Hematopoietic multipotent progenitor cell treated with erythropoietin and hydrocortisone succinate and interleukin-3 and kit ligand, for 17 days (in vitro differentiated cells): ENCODE results near the gene RHOT1.
"Not testable (repeated sequence)": the region's sequence is repeated elsewhere in the genome, so short reads cannot be mapped to it uniquely, and the experiment has no call there.

Source experiments
- DNase-seq: peaks from one replicate; pipeline ENCODE4 v3.0.0-alpha.2; 2015; ENCODE audit warnings: low spot score

RHOT1 gene

DNA sequence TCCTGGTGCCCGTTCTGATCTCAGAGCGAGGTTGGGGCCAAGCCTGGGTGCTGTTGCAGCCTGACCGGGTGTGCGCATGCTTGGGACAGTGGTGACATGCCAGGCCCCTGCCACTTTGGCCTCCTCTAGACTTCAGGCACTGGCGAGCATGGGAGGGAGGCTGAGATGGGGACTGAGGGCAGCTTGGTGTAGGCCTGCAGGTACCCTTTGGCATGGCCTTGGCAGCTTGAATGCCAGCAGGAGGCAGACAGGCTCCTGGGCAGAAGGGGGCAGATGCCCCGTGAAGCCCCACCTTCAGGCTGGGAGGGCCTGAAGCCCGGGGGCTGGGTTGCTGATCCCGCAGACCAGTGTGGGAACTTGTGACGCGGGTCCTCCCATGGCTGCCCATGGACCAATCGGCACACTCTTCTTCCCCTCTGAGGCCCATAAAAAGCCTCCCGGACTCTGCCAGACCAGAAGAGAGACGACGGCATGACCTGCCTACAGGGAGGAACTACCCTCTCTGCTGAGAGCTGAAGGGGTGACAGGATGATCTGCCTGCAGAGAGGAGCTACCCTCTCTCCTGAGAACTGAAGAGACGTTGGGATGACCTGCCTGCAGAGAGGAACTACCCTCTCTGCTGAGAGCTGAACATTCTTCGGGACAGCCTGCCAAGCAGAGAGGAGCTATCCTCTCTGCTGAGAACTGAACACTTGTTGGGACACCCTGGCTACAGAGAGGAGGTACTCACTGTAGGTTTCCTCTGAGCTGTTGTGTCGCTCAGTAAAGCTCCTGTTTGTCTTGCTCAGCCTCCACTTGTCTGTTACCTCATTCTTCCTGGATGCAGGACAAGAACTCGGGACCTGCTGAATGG lies 17.5 kb downstream of the RHOT1 start:
- no peak for DNase-seq

DNA sequence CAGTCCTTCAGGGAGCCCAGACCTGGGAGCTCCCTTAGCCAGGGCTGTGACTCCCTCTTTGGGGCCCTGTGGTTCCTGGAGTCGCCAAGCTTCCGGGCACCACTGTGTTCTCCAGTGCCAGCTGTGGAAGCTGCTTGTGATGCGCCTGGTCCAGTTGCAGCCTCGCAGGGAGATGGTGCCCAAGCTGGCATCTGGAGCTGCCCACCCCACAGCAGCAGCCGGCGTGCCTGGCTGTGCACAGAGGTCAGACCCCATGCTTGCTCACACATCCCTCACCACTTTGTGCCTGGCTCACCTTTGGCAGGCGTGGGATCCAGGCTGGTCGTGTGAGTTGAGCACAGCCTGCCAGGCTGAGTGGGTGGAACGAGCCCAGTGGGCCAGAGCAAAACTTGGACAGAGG lies 18.2 kb downstream of the RHOT1 start:
- DNase-seq = no peak

DNA sequence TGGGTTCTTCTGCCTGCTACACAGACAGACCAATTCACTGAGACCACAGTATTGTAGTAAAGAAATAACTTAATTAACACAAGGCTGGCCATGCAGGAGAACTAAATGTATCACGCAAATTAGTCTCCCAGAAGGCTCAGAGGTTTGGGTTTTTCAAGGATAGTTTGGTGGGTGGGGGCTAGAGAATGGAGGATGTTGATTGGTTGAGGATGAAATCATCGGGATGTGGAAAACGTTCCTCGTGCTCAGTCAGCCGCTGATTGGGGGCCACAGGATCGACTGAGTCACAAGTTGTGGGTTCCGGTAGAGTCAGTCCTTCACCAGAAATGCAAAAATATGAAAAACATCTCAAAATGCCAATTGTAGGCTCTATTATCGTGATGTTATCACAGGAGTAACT lies 18.7 kb downstream of the RHOT1 start:
- no peak for DNase-seq

DNA sequence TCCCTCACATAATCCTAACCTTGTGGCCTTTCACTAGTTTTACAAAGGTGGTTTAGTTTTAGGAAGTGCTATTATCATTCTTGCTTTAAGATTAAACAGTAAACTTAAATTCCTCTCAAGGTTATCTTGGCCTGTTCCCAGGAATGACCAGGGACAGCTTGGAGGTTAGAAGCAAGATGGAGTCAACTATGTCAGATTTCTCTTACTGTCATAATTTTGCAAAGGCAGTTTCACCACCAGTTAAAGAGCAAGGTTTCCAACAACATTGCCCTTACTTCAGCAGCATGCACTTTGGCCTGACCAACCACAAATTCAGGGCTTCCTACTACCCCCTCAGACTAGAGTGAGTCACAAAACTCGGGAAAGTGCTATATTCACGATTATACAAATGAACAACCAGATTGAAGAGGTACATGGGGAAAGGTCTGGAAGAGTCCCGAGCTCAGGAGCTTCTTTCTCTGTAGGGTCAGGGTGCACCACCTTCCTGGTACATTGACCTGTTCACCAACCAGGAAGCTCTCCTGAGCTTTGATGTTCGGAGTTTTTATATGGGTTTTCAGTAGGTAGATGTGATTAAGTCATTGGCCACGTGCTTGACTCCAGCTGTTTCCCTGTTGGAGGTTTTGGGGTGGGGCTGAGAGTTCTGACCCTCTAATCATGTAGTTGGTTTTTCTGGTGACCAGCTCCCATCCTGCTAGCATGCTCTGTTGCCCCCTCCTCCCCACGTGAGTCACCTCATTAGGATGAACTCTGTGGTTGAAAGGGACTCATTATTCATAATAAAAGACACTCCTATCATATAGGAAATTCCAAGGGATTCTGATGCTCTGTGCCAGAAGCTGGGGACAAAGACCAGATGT lies 19.4 kb downstream of the RHOT1 start:
- no peak for DNase-seq

DNA sequence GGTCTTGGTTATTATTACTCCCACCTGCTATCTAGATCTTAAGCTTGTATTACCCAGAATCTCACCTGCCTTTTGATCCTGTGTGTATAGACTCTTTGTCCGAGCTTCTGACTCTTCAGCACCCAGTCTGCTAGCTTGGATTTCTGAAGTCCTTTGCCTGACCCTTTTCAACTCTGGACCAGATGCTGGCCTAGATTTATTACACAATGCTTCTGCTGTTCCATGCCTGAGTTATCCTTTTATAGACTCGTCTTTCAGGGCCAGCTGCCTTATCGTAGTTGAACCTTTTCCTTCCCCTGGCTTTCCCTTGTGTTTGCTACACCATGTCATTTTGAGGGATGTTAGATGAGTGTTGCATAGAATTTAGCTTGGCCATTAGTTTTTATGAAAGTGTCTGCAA lies 32.6 kb downstream of the RHOT1 start:
- DNase-seq = no peak

DNA sequence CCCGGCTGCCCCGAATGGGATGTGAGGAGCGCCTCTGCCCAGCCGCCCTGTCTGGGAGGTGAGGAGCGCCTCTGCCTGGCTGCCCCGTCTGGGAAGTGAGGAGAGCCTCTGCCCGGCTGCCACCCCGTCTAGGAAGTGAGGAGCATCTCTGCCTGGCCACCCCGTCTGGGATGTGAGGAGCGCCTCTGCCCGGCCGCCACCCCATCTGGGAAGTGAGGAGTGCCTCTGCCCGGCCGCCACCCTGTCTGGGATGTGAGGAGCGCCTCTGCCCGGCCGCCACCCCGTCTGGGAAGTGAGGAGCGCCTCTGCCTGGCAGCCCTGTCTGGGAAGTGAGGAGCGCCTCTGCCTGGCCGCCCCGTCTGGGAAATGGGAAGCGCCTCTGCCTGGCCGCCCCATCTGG lies 36.4 kb downstream of the RHOT1 start:
- DNase-seq = not testable (repeated sequence)

DNA sequence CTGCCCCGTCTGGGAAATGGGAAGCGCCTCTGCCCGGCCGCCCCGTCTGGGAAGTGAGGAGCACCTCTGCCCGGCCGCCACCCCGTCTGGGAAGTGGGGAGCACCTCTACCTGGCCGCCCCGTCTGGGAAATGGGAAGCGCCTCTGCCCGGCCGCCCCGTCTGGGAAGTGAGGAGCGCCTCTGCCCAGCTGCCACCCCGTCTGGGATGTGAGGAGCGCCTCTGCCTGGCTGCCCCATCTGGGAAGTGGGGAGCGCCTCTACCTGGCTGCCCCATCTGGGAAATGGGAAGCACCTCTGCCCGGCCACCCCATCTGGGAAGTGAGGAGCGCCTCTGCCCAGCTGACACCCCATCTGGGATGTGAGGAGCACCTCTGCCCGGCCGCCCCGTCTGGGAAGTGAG lies 36.8 kb downstream of the RHOT1 start:
- DNase-seq = not testable (repeated sequence)

DNA sequence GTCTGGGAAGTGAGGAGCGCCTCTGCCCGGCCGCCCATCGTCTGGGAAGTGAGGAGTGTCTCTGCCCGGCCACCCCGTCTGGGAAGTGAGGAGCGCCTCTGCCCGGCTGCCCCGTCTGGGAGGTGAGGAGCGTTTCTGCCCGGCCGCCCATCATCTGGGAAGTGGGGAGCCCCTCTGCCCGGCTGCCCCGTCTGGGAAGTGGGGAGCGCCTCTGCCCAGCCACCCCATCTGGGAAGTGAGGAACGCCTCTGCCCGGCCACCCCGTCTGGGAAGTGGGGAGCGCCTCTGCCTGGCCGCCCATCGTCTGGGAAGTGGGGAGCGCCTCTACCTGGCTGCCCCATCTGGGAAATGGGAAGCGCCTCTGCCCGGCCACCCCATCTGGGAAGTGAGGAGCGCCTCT lies 37.2 kb downstream of the RHOT1 start:
- DNase-seq = not testable (repeated sequence)

DNA sequence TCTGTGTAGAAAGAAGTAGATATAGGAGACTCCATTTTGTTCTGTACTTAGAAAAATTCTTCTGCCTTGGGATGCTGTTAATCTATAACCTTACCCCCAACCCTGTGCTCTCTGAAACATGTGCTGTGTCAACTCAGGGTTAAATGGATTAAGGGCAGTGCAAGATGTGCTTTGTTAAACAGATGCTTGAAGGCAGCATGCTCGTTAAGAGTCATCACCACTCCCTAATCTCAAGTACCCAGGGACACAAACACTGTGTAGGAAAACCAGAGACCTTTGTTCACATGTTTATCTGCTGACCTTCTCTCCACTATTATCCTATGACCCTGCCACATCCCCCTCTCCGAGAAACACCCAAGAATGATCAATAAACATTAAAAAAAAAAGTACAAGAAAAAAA lies 38.0 kb downstream of the RHOT1 start:
- DNase-seq = not testable (repeated sequence)

DNA sequence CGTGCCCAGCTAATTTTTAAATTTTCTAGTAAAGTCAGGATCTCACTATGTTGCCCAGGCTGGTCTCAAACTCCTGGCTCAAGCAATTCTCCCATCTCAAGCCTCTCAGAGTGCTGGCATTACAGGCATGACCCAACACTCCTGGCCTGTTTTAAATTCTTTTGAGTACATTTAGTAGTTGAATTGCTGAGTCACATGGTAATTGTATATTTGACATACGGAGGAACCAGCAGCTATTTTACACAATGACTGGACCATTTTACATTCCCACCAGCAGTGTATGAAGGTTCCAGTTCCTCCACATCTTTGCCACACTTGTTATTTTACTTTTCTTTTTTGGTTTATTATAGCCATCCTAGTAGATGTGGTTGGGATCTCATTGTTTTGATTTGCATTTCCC lies 43.6 kb downstream of the RHOT1 start:
- DNase-seq = no peak

DNA sequence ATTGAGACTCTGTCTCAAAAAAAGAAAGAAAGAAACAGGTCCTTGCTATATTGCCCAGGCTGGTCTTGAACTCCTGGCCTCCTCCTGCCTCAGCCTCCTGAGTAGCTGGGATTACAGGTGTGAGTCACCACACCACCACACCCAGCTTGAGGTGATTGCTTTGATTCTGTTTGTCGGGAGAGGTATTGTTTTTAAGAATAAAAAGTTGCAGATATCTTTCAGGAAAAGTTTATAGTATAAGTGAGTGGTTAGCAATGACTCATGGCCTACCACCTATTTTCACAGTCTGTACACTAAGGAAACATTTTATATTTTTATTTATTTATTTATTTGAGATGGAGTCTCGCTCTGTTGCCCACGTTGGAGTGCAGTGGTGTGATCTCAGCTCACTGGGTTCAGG lies 45.0 kb downstream of the RHOT1 start:
- DNase-seq = no peak

DNA sequence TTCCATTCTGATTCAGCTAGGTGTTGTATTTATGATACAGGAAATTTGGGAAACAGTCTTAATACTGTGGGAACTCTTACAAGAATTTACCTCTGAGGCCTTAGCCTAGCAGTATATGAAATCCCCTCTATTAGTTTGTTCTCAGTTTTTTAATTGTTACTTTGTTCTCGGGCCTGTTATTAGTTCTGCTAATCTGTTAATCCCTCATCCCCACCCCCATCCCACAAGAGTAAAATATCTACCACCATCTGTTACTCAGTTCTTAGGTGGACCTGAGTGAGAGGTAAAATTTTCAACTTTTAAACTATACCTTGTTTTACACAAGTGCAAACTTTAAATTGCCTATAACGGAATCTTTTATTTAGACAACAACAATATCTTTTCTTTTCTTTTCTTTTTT lies 47.0 kb downstream of the RHOT1 start:
- DNase-seq = no peak

DNA sequence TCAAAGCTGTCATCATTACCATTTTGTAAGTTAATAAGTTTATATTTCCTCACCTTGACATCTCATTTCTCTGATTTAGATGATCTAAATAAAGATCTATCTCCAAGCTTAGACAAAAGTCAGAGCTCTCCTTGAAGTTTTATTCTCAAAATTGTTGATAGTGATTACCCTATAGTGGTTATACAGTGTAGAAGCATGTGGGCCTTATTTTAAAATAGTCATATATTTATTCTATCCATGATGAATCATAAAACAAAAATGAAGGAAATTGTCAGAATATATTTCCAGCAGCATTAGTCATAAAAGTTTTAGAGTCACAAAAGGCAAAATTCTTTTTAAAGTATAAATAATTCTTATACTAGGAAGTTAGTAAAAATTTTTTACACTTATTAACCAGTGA lies 49.0 kb downstream of the RHOT1 start:
- DNase-seq = no peak

DNA sequence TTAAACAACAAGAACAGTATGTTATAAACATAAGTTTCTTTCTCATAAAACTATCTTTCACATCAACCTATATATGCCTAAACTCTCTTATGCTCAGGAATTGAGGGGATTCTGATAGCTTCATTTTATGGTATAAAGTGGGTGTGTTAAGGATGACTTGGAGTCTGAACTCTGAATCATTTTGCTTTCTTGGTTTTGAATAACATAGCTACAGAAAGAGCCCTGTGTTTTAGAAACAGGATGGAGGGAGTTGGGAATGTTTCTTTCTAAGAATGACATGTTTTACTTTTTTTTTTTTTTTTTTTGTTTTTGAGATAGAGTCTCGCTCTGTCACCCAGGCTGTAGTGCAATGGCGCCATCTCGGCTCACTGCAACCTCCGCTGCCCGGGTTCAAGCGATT lies 50.1 kb downstream of the RHOT1 start:
- no peak for DNase-seq

DNA sequence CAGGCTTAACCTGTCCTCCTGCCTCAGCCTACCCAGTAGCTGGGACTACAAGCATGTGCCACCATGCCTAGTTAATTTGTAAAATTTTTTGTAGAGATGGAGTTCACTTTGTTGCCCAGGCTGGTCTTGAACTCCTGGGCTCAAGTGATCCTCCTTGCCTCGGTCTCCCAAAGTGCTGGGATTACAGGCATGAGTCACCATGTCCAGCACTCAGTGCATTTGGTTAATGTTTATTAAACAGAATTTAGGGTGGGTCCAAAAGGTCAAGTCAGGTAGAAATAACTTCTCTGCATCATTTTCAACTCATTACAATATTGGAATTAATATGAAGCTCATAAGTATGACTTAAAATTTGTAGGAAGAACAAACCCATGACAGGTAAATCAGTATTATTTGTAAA lies 55.7 kb downstream of the RHOT1 start:
- no peak for DNase-seq

DNA sequence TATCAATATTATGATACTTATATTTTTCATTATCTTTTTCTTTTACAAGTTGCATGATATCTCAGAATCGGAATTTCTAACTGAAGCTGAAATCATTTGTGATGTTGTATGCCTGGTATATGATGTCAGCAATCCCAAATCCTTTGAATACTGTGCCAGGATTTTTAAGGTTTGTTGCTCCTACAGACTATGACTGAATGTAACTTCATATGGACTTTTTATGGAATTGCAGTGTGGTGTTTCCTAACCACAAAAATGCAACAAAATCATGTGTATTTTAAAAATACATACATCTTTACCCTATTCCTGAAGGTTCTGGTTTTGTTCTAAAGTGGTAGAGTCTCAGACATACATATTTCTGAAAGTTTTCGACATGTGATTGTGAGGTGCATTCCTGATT lies 64.6 kb downstream of the RHOT1 start:
- DNase-seq = no peak

DNA sequence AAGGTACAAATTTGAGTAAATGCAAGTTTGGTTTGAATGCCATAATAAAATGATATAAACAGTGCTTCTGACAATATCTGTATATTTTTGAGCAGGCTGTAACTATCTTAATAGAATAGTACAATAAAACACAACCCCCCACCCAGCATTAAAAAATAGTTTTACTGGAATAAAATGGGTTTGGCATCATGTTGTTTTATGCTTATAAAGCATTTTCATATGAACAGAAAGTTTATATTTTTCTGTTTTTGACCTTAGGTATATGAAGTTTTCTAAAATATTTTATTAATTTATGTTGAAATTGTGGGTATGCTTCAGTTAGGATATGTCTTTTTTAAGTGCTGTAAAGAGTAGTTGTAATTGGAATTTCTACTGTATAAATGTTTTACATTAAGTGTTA lies 66.1 kb downstream of the RHOT1 start:
- no peak for DNase-seq

DNA sequence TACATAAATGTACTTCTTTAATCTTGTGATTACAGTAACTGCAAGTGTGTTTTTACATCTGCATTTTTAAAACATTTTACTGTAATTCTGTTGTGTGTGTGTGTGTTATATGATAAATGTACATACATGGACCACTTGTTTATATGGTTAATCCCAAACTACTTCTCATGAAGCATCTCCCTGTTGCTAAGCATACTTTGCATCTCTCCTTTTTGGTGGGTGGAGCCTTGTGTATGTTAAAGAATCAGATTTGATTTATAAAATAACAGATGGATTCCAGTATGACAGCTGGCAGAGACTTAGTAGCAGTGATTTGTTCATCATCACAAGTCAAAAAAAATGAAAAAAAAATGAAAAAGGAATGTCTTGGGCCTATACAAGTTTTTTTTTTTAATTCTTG lies 67.3 kb downstream of the RHOT1 start:
- DNase-seq = no peak

DNA sequence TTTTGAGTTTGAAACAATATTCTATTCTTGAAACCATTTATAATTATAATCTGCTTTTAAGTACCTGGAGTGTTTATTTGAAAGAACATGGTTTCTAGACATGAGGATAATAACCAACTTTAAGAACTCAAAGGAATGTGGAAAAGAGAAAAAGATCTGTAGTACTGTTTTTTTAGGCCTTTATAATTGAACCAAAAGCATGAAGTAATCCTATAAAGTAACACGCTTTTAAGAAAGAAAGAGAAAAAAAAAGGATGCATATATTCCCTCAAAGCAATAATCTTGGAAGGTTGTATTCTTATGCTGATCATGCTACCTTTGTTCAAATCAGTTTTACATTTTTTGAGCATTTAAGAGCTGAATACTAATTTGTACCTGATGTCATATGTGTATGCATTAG lies 69.4 kb downstream of the RHOT1 start:
- no peak for DNase-seq

DNA sequence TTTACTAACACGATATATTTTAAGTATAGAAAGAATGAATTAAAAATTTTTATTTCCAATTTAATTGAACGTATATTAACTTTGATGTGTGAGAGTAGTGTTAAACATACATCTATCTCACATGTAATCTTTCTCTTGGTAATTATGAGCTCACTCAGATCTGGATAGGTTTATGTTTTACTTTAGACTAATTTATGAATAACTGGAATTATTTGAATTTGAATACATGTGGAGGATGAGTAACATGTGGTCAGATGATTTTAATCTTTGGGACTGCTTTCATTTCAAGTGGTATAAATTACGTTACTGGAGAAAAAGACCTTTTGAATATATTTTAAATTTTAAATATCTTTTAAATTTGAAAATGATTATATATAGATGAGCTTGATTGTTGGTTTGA lies 73.4 kb downstream of the RHOT1 start:
- DNase-seq = no peak

DNA sequence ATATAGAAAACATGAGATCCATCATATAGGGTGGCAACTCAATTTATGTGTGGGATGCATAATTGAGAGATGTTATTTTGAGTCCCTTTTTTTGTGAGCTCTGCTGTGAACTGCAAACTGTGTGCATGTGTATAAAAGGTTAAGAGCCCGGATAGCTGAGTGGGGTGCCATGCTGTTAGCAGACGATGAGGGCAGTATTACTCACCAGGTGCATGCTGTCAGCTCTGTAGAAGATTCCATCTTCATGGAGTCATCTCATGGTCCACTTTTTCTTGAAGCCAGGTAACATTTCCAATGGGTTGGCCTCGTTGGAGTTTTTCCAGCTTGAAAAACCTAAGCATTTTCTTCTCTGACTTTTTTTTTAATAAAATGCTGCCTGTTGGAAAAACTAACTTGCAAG lies 80.3 kb downstream of the RHOT1 start:
- DNase-seq = no peak

DNA sequence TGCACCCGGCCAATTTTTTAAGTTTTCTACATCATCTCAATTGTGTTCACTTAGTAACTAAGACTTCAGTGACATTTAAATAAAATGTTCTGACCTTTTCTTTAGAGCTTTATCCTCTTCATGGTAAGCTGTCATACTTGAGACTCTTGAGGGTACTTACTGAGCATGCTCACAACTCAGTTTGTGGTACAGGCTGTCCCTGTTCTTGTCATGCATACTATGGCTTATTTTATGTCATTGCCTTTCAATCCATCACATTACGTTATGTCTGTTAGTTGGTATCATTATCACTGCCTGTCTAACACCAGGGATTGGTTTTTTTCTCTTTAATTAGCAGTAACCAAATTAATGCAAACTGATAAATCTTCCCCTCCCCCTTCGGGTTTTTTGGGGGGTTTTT lies 81.4 kb downstream of the RHOT1 start:
- DNase-seq = no peak

DNA sequence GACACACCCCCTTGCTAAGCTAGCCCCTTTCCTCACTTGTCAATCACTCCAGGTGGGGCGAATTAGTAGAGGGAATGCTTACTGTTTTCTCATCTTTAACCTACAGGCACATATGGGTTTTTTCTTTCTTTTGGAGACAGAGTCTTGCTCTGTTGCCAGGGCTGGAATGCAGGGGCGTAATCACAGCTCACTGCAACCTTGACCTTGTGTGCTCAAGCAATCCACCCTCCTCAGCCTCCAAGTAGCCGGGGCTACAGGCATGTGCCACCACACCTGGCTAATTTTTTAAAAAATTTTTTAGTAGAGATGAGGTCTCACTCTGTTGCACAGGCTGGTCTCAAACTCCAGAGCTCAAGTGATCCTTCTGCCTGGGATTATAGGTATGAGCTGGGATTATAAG lies 84.6 kb downstream of the RHOT1 start:
- no peak for DNase-seq
